Effector CD4-positive, alpha-beta T cell (primary cell): Measurements from ENCODE around the gene CFL2.
"Not testable (repeated sequence)": the region's sequence is repeated elsewhere in the genome, so short reads cannot be mapped to it uniquely, and the experiment has no call there.

Experiments used
- DNase-seq: peaks from one replicate; pipeline ENCODE4 v3.0.0-alpha.2; 2020

Gene CFL2

DNA sequence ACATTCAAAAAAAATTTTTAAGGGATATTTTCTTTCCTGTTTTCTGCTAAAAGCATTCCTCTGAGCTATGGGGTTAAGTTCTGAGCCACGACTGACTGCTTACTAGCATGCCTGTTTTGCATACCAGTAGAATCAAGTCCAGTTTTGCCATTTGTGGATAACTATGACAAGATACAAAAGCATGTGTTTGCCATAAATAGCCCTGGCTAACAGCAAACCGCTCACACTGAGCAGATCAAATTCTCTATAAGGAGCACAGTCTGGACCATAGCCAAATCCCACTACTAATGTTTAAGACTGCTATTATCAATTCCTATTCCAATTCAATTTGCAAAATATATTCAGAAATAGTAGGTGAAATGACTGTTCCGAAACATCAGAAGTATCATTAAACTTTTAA, 3.2 kb downstream of the CFL2 start:
- no peak for DNase-seq

- DNase-seq = no peak
Measured at GRCh38 chr14:34710744-34711143, 3.6 kb downstream of the CFL2 start.

- no peak for DNase-seq
Measured at GRCh38 chr14:34710006-34710405, 4.4 kb downstream of the CFL2 start.

DNA sequence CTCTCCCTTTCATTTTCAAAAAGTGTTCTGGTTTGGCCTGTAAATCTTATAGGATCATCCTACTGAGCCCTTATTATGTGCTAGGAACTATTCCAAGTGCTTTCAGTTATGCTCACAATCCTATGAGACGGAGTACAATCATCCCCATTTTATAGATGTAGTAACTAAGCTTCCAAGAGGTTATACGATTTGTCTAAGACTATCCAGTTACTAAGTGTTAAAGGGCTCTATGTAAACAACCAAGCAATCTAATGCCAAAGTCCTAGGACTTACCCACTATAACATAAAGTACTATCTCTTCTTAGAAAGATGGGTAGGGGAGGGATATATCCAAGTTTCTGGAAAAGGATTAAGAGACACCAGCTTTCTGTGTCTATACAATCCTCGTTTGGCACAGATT, 6.7 kb downstream of the CFL2 start:
- DNase-seq = no peak

- no peak for DNase-seq
Measured at GRCh38 chr14:34701808-34702207, 12.6 kb downstream of the CFL2 start.

DNA sequence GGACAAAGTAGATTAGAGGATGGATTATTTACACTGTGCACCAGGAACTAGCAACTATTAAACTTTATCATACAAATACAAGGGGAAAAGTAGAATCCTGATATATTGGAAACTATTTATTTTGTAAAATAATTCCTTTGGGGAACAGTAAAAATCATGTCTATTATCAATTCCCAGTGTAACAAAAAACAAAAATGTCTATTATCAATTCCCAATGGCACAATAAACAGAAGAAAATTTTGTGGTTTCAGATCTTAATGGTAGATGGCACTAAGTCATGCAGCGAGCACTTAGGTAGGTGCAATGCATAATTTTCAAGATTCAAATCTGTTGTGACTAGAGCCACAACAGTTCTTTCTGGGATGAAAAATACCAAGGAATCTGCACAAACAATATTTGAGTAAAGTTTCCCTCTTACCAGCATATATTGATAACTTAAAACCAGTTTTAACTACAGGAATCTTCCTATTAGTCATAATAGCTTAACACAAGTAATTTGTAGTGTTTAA, 13.7 kb downstream of the CFL2 start:
- no peak for DNase-seq

DNA sequence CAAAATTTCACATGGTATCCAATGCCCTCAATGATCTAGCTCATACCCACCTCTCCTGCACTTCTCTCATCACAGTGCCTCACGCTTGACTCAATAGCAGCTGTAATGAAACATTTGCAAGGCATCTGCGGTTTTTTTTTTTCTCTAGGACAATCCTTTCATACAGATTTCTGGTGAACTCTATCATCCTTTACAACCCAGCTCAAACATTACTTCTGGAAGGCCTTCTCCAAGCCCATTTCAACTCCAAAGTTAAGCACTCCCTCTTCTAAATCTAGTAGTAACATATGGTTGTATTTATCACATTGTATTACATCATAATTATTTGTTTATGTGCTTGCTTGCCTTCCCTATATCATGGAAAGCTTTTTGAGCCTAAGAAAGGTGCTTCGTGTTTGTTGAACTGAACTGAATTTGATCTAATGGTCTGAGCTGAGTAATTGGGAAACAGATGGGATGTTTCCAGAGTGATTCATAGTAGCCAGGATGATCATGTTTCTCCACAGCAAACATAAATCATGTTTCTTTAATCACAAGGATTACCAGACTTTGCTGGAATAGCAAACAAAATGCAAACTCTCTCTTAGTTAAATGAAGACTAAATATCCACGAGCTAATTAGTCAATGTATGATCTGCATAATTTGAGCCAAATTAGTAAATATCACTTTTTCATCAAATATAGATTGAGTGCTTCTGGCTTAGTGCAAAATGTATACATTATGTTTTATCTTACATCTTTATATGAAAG, 14.3 kb downstream of the CFL2 start:
- no peak for DNase-seq

- not testable (repeated sequence) for DNase-seq
Measured at GRCh38 chr14:34694216-34694615, 20.2 kb downstream of the CFL2 start.

DNA sequence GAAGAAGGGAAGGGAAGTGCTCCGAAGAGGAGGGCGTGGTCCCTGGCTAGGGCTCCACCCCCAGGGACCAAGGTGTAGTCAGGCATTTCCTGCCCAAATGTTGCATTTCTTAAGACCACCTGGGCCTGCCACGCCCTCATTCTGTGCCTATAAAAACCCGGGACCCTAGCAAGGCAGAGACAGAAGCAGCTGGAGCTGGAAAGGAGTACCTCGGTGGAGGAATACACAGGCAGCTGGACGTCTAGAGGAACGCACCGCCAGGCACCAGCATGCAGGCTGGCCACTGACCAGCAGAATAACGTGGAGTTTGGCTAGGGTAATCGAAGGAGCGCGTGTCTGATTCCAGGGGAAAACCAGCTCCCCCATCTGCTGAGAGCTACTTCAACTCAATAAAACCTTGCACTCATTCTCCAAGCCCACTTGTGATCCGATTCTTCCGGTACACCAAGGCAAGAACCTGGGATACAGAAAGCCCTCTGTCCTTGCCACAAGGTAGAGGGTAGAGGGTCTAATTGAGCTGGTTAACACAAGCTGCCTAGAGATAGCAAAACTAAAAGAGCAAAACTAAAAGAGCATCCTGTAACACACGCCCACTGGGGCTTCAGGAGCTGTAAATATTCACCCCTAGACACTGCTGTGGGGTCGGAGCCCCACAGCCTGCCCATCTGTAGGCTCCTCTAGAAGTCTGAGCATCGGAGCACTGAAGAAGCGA, 21.0 kb downstream of the CFL2 start:
- DNase-seq = no peak

- DNase-seq = no peak
Measured at GRCh38 chr14:34692898-34693227, 21.5 kb downstream of the CFL2 start.

GRCh38 chr14:34692348-34692747, 22.0 kb downstream of the CFL2 start:
- DNase-seq = no peak

- no peak for DNase-seq
Measured at GRCh38 chr14:34691206-34691605, 23.2 kb downstream of the CFL2 start.

GRCh38 chr14:34688470-34689206, 25.8 kb downstream of the CFL2 start:
- DNase-seq = no peak

GRCh38 chr14:34685819-34686428, 28.5 kb downstream of the CFL2 start:
- no peak for DNase-seq

DNA sequence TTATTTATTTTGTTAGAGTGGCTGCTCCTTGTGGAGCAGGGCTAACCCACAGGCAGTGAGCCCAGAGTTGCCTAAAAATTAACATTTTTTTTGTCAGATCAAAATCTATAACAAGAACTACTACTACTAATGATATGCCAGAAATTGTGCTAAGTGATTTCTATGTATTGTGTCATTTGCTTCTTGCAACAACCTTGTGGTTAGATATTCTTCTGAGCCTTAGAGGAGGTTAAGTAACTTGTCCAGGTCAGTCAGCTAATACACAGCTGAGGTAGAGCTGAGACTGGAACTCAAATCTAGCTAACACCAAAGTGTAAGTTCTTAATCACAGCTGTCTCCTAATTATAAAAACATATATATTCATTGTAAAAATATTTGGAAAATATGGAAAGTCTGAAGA, 29.8 kb downstream of the CFL2 start:
- no peak for DNase-seq

DNA sequence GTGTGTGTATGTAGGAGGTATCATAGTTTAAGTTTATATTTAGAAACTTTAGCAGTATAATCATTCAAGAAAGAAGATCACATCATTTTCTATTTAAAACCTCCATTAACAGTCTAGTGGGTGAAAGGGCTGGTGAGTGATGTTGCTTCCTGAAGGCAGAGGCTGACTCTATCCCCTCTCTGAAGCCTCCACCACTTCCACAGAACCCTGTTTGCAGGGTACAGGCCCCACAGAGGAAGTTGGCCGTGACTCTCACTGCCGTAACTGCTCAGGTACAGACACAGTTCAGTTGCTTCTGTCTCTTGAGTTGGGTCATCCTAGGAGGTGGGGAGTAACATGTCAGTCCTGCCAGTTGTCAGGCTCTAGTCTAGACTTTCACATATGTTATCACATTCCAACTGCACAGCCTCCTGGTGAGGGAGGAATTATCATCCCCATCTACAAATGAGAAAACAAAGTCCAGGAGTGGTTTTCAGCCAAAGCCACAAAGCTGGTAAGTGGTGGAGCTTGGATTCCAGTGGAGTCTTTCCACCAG, 31.5 kb downstream of the CFL2 start:
- no peak for DNase-seq

- DNase-seq = no peak
Measured at GRCh38 chr14:34680806-34681479, 33.5 kb downstream of the CFL2 start.

DNA sequence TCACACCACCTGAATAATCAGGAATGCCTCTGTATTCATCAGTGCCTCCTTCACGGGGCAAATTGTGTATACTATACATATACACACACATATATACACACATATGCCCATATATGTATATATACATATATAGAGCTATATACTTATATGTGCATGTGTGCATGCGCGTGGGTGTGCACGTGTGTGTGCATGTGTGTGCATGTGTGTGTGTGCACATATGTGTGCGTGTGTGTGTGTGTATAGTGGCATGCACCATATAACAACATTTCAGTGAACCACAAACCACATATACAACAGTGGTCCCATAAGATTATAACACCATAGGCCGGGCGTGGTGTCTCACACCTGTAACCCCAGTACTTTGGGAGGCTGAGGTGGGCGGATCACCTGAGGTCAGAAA, 35.7 kb downstream of the CFL2 start:
- DNase-seq = no peak

GRCh38 chr14:34678306-34678705, 36.1 kb downstream of the CFL2 start:
- no peak for DNase-seq

- no peak for DNase-seq
Measured at GRCh38 chr14:34676516-34677211, 37.7 kb downstream of the CFL2 start.

DNA sequence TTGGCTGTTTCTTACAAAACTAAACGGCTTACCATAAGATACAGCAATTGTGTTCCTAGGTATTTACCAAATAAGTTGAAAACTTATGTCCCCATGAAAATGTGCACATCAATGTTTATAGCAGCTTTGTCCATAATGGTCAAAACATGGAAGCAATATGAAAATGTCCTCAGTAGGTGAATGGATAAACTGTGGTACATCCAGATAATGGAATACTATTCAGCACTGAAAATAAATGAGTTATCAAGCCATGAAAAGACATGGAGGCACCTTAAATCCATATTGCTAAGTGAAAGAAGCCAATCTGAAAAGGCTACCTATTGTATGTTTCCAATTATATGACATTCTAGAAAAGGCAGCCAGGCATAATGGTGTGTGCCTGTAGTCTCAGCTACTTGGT, 40.7 kb downstream of the CFL2 start:
- DNase-seq = no peak

- DNase-seq = no peak
Measured at GRCh38 chr14:34671716-34672115, 42.7 kb downstream of the CFL2 start.
